Measurements from ENCODE around the gene MAML3.

MAML3 gene

DNA sequence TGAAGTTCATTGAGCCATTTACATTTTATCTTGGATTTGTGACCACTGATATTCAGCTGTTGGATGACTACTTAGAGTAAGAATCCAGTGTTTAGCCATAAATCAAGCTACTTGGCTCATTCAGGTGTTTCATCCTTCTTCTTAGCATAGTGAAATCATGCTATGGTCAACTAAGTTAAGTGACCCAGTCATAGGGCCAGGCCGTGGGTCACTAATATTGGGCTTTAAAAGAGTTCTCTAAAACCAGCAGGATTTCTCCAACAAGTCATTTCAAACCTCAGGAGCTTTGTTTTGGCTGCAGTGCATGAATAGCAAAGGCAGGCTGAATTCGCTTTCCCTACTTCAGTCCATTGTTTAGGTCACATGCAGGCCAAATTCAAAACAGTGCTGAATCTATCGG is 181.0 kb downstream of the MAML3 start:
- TF ChIP-seq GATA3 (IDR thresholded peaks at IDR 0.05; ENCODE audit: low read depth, low read length) (no peak), GATA2 (IDR thresholded peaks at IDR 0.05; ENCODE audit: low read depth, low read length) (no peak)

DNA sequence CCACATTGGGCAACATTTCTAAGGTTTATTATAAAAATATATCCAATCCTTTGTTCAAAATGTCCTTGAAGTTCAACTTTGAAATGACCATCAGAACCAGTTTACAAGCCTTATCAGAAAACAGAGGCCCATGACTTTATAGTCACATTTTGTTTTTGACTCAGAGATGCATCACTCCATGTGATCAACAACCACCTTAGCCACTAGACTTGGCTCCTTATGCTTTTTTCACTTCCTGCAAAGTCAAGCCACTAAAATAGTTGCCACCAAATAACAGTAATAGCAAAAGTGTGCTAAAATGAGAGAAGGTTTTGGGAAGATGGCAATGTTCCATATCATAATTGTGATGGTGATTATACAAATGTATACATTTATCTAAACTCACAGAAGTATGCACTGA is 181.7 kb downstream of the MAML3 start:
- TF ChIP-seq GATA3 (IDR thresholded peaks at IDR 0.05; ENCODE audit: low read depth, low read length) (no peak), GATA2 (IDR thresholded peaks at IDR 0.05; ENCODE audit: low read depth, low read length) (no peak)

DNA sequence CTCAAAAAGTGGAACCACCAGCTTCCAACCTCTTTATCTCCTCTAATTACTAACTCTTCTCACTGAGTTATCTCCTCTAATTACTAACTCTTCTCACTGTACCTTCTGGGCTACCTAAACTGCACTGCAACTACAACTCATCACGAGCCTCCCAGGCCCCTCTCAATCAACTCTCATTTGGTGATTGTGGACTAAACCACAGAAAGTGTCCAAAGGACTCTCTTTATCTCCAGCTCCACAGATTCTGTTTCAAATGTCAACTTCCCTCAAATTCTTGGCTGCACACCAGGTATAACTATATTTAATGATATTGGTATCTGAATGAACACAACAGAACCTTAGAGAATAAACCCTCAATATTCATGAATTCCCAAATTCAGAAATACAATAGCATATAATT is 182.9 kb downstream of the MAML3 start:
- TF ChIP-seq GATA3 (IDR thresholded peaks at IDR 0.05; ENCODE audit: low read depth, low read length) (no peak), GATA2 (IDR thresholded peaks at IDR 0.05; ENCODE audit: low read depth, low read length) (no peak)

DNA sequence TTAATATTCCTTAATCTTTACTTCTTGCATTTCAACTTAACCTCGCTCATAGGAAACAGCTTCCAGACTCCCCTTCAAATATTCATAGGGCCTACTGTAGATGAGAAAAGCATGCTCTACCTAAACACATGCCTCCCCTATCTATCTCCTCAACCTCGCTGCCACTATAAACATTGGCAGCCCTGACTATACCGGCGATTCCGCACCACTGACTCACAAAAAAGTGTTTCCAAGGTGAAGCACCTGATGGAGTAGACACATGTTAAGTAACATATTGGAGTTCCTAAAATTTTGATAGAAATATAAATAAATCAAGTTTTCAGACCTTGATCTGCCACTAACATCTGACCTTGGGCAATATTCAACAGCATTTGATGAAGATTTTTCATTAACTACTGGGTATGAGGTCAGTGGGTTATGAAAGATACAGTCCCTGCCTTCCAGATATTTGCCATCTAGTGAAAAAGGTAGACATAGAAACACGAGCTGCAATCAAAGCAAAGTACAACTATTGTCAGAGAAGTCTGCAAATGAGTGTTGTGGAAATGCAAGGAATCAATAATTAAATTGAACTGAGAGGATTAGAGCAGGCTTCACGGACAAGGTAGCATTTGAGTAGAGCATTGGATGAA is 184.2 kb downstream of the MAML3 start:
- no peak for TF ChIP-seq GATA2 (IDR thresholded peaks at IDR 0.05; ENCODE audit: low read depth, low read length)
- no peak for TF ChIP-seq GATA3 (IDR thresholded peaks at IDR 0.05; ENCODE audit: low read depth, low read length)

DNA sequence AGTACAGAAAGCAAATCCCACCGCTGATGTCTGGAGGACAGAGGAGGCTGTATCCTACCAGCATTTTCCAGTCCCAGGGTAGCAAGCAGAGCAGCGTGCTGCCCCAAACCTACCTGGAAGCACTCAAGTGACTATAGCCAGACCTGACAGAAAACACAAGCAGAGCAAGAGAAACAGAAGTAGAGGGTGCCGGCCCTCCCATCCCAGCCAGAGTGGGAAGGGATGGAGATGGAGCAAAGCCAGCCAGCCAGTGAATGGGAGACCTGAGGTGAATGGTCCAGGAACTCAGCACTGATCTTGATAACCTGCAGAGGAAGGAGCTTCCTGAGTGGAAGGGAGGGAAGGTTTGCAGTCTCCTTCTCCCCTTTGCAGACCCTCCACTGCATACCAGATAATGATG is 185.2 kb downstream of the MAML3 start:
- no peak for TF ChIP-seq GATA3 (IDR thresholded peaks at IDR 0.05; ENCODE audit: low read depth, low read length)

DNA sequence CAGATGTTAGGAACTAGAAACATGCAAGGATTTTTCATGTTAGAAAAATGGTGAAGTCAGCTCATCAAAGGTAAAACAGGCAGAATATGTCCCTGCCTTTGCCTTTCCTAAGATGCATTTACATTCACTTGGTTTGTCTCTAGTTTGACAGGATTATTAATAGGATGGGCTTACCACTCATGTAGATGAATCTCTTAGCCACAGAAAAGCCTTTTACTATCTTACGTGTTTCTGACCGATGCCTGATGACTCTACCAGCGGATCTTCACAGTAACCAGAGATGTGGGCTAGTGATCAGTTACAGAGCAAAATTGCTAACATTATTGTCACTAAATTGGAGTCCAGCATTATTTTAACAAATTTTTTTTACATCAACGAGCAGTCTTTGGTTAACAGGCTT is 187.6 kb downstream of the MAML3 start:
- no peak for TF ChIP-seq GATA2 (IDR thresholded peaks at IDR 0.05; ENCODE audit: low read depth, low read length)
- TF ChIP-seq GATA3 (IDR thresholded peaks at IDR 0.05; ENCODE audit: low read depth, low read length): no peak

DNA sequence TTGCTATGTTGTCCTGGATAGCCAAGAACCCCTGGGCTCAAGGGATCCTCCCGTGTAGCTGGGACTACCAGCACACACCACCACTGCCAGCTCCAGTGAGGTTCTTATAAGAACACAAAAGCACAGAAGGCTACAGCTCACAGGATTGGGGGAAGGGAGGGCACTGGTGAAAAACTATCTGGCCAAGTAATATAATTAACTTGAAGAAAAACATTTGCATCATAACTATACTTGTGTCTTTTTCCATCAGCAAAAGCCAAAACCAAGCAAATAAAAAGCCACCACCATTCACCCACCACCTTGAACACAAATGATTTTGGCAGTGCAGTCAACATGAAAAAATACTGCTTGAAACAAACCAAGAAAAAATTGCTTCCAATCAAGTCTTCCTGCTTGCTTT is 188.2 kb downstream of the MAML3 start:
- no peak for TF ChIP-seq GATA2 (IDR thresholded peaks at IDR 0.05; ENCODE audit: low read depth, low read length)
- no peak for TF ChIP-seq GATA3 (IDR thresholded peaks at IDR 0.05; ENCODE audit: low read depth, low read length)

DNA sequence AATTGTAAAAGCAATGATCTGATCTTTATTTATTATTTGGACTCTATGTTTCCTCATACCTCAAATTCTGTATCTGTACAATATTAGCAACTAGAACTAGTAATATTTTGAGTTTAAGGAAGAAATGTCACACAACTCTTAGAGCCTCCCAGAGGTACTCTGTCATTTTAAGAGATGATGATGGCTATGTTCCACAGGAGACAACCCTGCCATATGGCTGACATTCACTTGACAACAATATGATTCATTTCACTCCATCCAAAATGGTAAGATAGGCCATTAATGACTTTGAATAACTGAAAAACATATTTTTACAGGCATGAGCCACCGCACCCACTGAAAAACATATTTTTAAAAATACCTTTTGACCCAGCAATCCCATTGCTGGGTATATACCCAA is 190.3 kb downstream of the MAML3 start:
- no peak for TF ChIP-seq GATA3 (IDR thresholded peaks at IDR 0.05; ENCODE audit: low read depth, low read length)
- TF ChIP-seq GATA2 (IDR thresholded peaks at IDR 0.05; ENCODE audit: low read depth, low read length): no peak

DNA sequence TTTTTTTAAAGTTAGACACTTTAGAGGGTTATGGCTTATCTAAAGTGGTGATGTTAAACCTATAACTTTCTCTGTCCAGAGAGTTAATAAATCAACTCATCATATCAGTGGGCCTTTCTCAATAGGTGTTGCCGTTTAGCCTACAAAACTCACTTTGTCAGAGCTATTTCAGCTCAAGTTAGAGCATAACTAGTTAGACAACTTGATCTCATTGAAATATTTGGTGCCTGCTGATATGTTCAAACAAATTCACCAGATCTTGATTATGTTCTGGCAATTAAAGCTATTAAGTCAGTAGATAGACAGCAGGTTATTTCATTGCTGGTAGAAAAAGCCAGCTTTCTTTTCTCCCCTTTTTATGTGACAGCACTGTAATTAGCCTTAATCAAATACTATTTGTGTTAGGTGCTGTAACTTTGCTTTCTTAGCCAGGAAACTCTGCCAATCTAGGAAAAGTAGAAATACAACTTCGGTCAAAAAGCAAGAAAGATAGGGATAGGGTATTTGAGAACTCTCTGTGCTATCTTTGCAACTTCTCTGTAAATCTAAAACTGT is 191.8 kb downstream of the MAML3 start:
- no peak for TF ChIP-seq GATA2 (IDR thresholded peaks at IDR 0.05; ENCODE audit: low read depth, low read length)
- TF ChIP-seq GATA3 (IDR thresholded peaks at IDR 0.05; ENCODE audit: low read depth, low read length): no peak

DNA sequence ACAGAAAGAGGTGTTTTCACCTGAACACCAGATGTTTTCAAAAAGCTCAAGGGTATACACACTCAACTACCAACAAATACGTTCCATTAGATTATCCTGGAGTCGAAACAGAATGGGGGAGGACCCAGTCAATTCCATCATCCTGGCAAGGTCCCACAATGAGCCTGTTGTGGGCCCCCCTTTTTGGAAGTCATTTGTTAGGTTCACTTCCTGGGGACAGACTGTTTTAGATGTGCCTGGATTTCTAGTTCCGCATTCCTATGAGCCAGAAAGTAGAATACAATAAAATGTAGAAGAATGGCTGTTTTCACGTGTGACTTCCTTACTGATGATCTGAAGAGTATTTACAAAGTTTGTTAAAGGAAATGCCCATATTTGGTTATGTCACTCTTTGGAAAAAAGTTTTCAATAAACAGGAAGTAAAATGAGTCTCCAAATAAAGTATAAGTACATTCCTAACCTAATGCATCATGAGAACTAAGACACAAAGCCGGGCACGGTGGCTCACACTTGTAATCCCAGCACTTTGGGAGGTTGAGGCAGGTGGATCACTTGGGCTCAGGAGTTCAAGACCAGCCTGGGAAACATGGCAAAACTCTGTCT is 192.5 kb downstream of the MAML3 start:
- TF ChIP-seq GATA3 (IDR thresholded peaks at IDR 0.05; ENCODE audit: low read depth, low read length) (no peak), GATA2 (IDR thresholded peaks at IDR 0.05; ENCODE audit: low read depth, low read length) (no peak)

DNA sequence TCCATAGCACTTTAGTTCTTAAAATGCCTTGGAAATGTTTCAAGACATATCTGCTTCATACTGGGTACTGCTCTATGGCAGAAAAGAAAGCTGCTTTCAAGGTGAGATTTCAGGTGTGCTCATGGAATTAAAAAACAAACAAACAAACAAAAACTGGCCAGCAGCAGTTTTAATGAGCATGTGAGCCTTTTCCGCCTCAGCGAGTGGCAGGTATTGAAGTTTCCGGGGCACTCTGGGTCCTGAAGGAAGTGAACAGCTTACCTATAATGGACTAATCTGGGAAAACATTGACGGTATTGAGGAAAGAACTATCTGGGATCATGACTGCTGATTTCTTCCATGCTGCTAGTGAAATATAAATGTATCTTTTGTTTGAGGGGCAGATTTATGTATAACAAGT is 194.6 kb downstream of the MAML3 start:
- TF ChIP-seq GATA3 (IDR thresholded peaks at IDR 0.05; ENCODE audit: low read depth, low read length) (no peak), GATA2 (IDR thresholded peaks at IDR 0.05; ENCODE audit: low read depth, low read length) (no peak)

DNA sequence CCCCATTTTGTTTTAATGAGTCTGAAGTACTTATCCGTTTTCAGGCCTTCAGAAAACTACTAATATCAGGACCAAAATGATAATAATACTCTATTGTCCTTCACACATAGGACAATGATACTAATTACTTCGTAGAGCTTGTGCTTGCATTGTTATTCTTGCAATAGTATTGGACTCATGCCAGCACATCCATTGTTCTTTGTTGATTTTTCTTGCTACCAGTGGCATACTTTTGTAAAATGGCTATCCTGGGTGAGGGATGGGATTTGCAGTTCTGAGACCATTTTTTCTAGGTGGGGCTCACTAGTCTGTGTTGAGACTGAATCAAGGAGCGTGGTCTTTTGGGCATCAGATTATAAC is 195.3 kb downstream of the MAML3 start:
- TF ChIP-seq GATA3 (IDR thresholded peaks at IDR 0.05; ENCODE audit: low read depth, low read length) (no peak), GATA2 (IDR thresholded peaks at IDR 0.05; ENCODE audit: low read depth, low read length) (no peak)

DNA sequence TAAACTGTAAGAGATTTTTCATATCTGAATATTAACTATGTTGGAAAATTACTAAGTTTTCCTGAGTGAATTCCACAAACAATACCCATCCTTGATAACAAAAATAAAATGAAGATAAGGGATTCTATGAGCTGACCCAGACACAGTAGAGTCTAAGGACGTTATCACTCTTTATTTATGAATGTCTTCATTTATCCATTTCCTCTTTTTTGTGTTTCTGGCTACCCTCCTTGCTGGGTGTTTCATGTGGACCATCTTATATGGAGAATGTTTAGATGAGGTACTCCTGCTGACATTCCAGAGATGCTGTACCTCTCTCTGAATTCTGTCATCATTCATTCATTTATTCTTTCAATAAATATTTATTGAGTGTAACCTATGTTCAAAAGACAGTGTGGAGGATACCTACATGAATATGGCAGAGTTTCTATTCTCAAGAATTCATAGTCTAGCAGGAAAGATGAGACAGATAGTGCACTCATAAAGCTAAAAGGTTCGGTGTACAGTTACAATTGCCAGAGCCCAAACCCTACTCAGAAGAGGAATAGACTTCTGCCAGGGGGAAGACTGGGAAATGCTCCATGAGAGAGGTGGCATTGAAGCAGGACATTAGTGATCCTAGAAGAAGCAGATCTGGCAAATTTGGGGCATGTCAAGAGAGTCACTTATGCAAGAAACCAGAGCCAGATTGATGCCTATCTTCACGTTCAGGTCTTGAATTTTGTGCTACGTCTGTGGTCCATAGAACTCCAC is 195.8 kb downstream of the MAML3 start:
- TF ChIP-seq GATA3 (IDR thresholded peaks at IDR 0.05; ENCODE audit: low read depth, low read length) (peak; percentile 77), GATA2 (IDR thresholded peaks at IDR 0.05; ENCODE audit: low read depth, low read length) (peak; percentile 62; the same call in 1 of the 2 replicates)

DNA sequence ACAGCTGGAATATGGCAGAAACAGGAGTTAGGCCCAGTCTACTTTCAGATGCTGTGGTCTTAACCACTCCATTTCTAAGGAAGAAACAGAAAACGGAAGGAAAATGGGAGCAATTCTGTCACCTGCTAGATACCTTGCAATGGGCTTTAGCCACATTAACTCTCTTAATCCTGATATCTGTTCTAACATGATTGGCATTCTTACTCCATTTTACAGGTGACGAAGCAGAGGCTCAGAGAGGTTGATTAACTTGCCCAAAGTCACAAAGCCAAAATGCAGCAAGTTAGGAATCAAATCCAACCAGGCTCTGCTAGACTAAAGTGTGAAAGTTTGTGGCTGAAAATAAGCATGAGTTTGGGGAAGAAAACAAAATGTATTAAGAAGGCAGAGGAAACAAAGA is 196.9 kb downstream of the MAML3 start:
- TF ChIP-seq GATA2 (IDR thresholded peaks at IDR 0.05; ENCODE audit: low read depth, low read length): no peak
- TF ChIP-seq GATA3 (IDR thresholded peaks at IDR 0.05; ENCODE audit: low read depth, low read length): no peak

DNA sequence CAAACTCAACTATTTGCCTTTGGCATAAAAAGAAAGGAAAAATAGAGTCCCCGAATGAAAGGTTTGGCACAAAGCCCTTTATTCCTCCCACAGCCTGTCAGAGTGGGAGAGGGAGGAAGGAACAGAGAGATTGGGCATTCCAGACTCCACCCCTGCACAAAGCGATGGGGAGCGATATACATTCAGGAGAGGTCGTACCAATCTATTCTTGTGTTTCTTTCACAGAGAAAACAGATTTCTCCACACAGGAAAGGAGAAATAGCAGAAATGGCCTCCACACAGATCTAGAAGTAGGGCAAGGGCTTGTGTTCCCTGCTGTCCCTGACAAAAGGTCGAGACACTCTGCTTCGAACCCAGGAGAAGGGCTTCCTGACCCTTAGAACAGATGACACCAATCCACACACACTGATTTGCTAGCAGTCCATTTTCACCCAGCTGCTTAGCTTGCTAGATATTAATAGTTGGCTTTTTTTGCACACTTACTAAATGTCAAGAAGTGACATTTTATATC is 197.4 kb downstream of the MAML3 start:
- TF ChIP-seq GATA2 (IDR thresholded peaks at IDR 0.05; ENCODE audit: low read depth, low read length): peak; percentile 68
- no peak for TF ChIP-seq GATA3 (IDR thresholded peaks at IDR 0.05; ENCODE audit: low read depth, low read length)
